ENCODE results near the gene ARHGAP28. TPM values are rescaled to one million over a fixed set of nuclear protein-coding genes. Genes with fewer than 3 reads are reported as not detected.

The ARHGAP28 gene
- total RNA-seq, 1 experiment from 2014 or later = not detected

GRCh38 chr18:6816154-6816553 is 86.6 kb downstream of the ARHGAP28 start:
- TF ChIP-seq CTCF (conservative IDR thresholded peaks at IDR 0.05; ENCODE audit: low read depth, low read length) (no peak), EZH2 (IDR thresholded peaks at IDR 0.05; ENCODE audit: borderline replicate concordance, low read depth, low read length, poor library complexity, severe bottlenecking) (no peak)
- no peak for DNase-seq (ENCODE audit: low spot score)
- Histone ChIP-seq H3K36me3 (ENCODE audit: insufficient read depth, low read length, poor library complexity, severe bottlenecking) (no peaks in the 10 kb centered on the region), H3K4me3 (ENCODE audit: low read depth, low read length, poor library complexity, severe bottlenecking) (no peak overlapping the region), H3K27ac (ENCODE audit: low read depth, low read length, poor library complexity, severe bottlenecking) (no peak overlapping the region), H3K27me3 (replicated peaks; ENCODE audit: insufficient read depth, low read depth, low read length, poor library complexity) (no peaks in the 10 kb centered on the region), H3K9me3 (ENCODE audit: low read depth, low read length, poor library complexity, severe bottlenecking) (peaks cover 34% of the 10 kb centered on the region), H3K4me1 (ENCODE audit: insufficient read depth, low read length, poor library complexity, severe bottlenecking) (no peaks in the 10 kb centered on the region)
- no TSS peak for BruUV-seq (replicated peaks)
- ChIA-PET CTCF (no interaction called here), POLR2A (ENCODE audit: low non-redundant PET) (no interaction called here)
- intact Hi-C loops (cut with micrococcal nuclease; ENCODE audit: unreplicated experiment) = no loop called here

- intact Hi-C loops (cut with micrococcal nuclease; ENCODE audit: unreplicated experiment) = no loop called here
- no peaks in the 10 kb centered on the region for H3K27me3 ChIP-seq (replicated peaks; ENCODE audit: insufficient read depth, low read depth, low read length, poor library complexity)
Measured at GRCh38 chr18:6819332-6819731, 89.8 kb downstream of the ARHGAP28 start.

GRCh38 chr18:6820314-6820713 is 90.8 kb downstream of the ARHGAP28 start:
- CTCF ChIA-PET = no interaction called here
- Histone ChIP-seq H3K9me3 (ENCODE audit: low read depth, low read length, poor library complexity, severe bottlenecking) (peaks cover 30% of the 10 kb centered on the region), H3K27me3 (replicated peaks; ENCODE audit: insufficient read depth, low read depth, low read length, poor library complexity) (no peaks in the 10 kb centered on the region), H3K36me3 (ENCODE audit: insufficient read depth, low read length, poor library complexity, severe bottlenecking) (no peaks in the 10 kb centered on the region), H3K4me1 (ENCODE audit: insufficient read depth, low read length, poor library complexity, severe bottlenecking) (no peaks in the 10 kb centered on the region), H3K4me3 (ENCODE audit: low read depth, low read length, poor library complexity, severe bottlenecking) (no peak overlapping the region), H3K27ac (ENCODE audit: low read depth, low read length, poor library complexity, severe bottlenecking) (no peak overlapping the region)
- POLR2A ChIA-PET (ENCODE audit: low non-redundant PET) = no interaction called here
- TF ChIP-seq EZH2 (IDR thresholded peaks at IDR 0.05; ENCODE audit: borderline replicate concordance, low read depth, low read length, poor library complexity, severe bottlenecking) (no peak), CTCF (conservative IDR thresholded peaks at IDR 0.05; ENCODE audit: low read depth, low read length) (no peak)
- intact Hi-C loops (cut with micrococcal nuclease; ENCODE audit: unreplicated experiment) = loop anchor here (5.0 kb wide), 1 partner anchor 338 kb away; no protein-coding TSS in a partner anchor
- no peak for DNase-seq (ENCODE audit: low spot score)
- BruUV-seq (replicated peaks) = no TSS peak

More at GRCh38 chr18:6819332-6819731, 89.8 kb downstream of the ARHGAP28 start:
- POLR2A ChIA-PET (ENCODE audit: low non-redundant PET) = no interaction called here
- no TSS peak for BruUV-seq (replicated peaks)
- peaks cover 35% of the 10 kb centered on the region for H3K9me3 ChIP-seq (ENCODE audit: low read depth, low read length, poor library complexity, severe bottlenecking)
- H3K27ac ChIP-seq (ENCODE audit: low read depth, low read length, poor library complexity, severe bottlenecking) = no peak overlapping the region
- no peaks in the 10 kb centered on the region for H3K36me3 ChIP-seq (ENCODE audit: insufficient read depth, low read length, poor library complexity, severe bottlenecking)
- TF ChIP-seq CTCF (conservative IDR thresholded peaks at IDR 0.05; ENCODE audit: low read depth, low read length) (no peak), EZH2 (IDR thresholded peaks at IDR 0.05; ENCODE audit: borderline replicate concordance, low read depth, low read length, poor library complexity, severe bottlenecking) (no peak)
- no peak overlapping the region for H3K4me3 ChIP-seq (ENCODE audit: low read depth, low read length, poor library complexity, severe bottlenecking)
- no peak for DNase-seq (ENCODE audit: low spot score)
- CTCF ChIA-PET = no interaction called here
- H3K4me1 ChIP-seq (ENCODE audit: insufficient read depth, low read length, poor library complexity, severe bottlenecking) = no peaks in the 10 kb centered on the region

Data from A673 (cell line).